ENCODE data around the gene ASIC4.

DNA sequence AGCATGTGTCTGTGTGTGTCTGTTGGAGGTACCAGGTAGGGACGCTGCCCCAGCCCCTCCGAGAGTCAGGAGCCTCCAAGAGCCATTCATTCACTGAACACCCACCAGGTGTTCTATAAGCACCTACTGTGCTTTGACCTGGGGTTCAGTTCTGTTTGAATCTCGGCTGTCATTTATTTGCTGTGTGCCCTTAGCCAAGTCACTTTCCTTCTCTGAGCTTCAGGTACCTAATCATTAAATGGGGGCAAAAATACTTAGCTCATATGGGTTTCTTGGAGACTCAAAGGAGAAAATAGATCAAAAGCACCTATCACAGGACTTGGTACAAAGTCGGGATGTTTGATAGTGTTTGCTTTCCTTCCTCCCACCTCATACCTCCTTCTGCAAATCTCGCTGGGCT lies 13.2 kb downstream of the ASIC4 start:
- TF ChIP-seq, protein P1, sequence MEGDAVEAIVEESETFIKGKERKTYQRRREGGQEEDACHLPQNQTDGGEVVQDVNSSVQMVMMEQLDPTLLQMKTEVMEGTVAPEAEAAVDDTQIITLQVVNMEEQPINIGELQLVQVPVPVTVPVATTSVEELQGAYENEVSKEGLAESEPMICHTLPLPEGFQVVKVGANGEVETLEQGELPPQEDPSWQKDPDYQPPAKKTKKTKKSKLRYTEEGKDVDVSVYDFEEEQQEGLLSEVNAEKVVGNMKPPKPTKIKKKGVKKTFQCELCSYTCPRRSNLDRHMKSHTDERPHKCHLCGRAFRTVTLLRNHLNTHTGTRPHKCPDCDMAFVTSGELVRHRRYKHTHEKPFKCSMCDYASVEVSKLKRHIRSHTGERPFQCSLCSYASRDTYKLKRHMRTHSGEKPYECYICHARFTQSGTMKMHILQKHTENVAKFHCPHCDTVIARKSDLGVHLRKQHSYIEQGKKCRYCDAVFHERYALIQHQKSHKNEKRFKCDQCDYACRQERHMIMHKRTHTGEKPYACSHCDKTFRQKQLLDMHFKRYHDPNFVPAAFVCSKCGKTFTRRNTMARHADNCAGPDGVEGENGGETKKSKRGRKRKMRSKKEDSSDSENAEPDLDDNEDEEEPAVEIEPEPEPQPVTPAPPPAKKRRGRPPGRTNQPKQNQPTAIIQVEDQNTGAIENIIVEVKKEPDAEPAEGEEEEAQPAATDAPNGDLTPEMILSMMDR (IDR thresholded peaks at IDR 0.05; ENCODE audit: low read depth, low read length), result no peak
- TF ChIP-seq POLR2A (IDR thresholded peaks at IDR 0.05; ENCODE audit: extremely low read depth, insufficient read length), result no peak
- TF ChIP-seq MYC (IDR thresholded peaks at IDR 0.05; ENCODE audit: low read depth, low read length), result no peak
